Lower leg skin (tissue), 3 donors: ENCODE data around the gene GRB10.

ENCODE experiments used
- CTCF ChIP-seq, 3 donors: fragments of 450-650 bp; IDR thresholded peaks; one replicate each; pipeline ENCODE4 v1.5.1; 2016; ENCODE audit warnings: antibody characterized with exemption in 3 of 3, mild to moderate bottlenecking in 3 of 3, moderate library complexity in 2 of 3
- POLR2A ChIP-seq, 2 donors: fragments of 450-650 bp; IDR thresholded peaks; one replicate each; pipeline ENCODE4 v1.6.1; 2016 to 2017; ENCODE audit warnings: antibody characterized with exemption in 2 of 2, mild to moderate bottlenecking in 1 of 2, moderate library complexity in 1 of 2

GRCh38 chr7:50729962-50730361 lies 52.7 kb downstream of the GRB10 start:
- TF ChIP-seq CTCF (IDR thresholded peaks at IDR 0.05): no peak
- TF ChIP-seq POLR2A (IDR thresholded peaks at IDR 0.05): no peak
